Panc1 (cell line): Measurements from ENCODE around the gene FAM78A.

Source experiments
- CTCF ChIP-seq: fragments of 450-650 bp; IDR thresholded peaks from 2 replicates; pipeline ENCODE4 v1.5.1; 2017; ENCODE audit warnings: mild to moderate bottlenecking
- POLR2AphosphoS5 ChIP-seq: IDR thresholded peaks from 2 replicates; pipeline ENCODE4 v1.6.1; 2012; ENCODE audit warnings: mild to moderate bottlenecking, low read depth, low read length, moderate library complexity

- TF ChIP-seq POLR2AphosphoS5: no peak
- TF ChIP-seq CTCF: no peak
Observed at GRCh38 chr9:131255676-131256197, 20.6 kb downstream of the FAM78A start.
